Kidney tubule cell (primary cell): ENCODE data around the gene DNAJB2.

Source experiments
- DNase-seq: peaks from one replicate; pipeline ENCODE4 v3.0.0-alpha.2; 2018; ENCODE audit warnings: low spot score

The DNAJB2 gene

DNA sequence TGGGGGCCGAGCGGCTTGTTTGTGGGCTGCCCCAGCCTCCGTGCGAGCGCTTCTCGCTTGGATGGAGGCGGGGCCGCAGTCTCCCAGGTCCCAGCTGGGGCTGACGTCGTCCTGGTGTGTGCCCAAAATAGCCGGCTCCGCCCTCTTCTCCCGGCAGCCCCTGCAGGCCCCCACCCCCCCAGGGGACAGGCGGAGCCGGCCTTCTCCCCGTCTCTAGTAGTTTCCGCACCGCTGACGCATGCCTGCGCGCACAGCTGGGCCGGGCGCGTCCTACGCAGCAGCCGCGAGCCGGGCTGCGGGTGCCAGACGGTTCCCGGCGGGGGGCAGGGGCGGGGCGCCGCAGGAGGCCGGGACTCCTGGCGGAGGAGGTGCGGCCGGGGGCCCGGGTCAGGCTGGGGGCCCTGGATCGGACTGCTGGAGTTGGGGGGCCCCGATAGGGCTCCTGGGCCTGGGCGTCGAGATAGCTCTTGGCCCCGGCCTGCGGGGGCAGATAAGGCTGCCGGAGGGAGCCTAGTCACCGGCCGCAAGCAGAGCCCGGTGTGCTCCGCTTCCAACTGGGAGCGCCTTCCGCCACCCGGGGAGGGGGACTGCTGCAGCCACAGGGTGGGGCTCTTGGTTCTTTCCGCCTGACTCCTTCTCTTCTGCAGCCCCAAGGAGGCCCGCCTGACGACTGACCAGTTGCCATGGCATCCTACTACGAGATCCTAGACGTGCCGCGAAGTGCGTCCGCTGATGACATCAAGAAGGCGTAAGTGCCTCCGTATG, at the start of gene DNAJB2:
Gene DNAJB2, plus strand, starts transcription at position 216 of the 765 bp plus-strand sequence. Its CDS starts 468 bp downstream, at position 684.
- peak; percentile 100 for DNase-seq

DNA sequence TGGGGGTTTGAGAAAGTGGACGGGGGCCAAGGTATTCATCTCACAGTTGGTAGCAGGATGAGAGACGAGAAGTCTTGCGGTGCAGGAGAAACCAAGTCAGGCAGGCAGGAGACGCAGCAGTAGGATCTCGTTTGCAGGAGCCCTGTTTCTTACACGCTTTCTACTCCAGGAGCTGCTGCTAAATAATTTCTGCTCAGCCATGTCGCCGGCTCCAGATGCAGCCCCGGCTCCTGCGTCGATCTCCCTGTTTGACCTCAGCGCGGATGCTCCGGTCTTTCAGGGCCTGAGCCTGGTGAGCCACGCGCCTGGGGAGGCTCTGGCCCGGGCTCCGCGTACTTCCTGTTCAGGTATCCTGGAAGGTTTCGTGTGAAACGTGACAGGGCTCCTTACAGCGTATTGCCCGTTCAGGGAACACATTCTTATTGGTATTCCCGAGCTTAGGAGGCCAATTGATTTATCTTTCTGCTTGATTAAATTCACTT, 49.1 kb upstream of the DNAJB2 start:
- peak; percentile 84 for DNase-seq

DNA sequence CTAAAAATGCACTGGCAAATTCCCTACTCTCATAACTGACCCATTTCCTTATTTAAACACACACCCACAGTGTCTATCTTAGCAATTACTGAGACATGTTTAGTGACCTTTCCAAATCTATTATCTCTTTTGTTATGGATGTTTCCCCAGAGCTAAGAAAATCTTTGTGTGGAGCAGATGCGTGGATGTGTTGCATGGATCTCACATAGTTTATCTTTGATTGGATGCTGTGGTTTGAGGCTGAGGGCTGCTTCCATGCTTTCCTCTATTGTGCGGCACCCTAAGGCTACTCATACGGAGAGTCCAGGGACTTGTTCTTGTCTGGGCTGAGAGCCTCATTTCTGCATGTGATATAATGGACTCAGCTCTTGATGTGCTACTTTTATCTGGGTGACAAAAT, 44.8 kb upstream of the DNAJB2 start:
- no peak for DNase-seq

DNA sequence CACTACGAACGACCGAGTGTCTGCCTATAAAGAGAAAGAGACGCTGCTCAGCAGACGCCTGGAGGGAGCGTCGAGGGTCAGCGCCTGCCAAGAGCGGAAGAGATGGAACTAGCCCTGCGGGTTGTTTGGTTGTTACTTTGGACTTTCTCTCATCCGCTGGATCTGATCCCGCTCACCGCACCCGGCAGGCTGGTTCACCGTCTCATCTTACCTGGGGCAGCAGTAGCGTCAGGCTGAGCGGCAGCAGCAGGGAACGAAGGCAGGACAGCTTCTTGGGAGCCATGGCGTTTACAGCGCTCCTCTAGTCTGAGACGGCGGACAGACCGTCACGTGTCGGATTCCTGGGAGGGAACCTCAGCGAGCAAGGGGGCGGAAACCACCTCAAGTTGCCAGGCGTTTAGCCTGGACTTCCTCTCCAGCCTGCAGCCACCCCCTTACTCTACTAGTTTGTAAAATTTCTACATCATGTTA, 35.8 kb upstream of the DNAJB2 start:
- peak; percentile 61 for DNase-seq

DNA sequence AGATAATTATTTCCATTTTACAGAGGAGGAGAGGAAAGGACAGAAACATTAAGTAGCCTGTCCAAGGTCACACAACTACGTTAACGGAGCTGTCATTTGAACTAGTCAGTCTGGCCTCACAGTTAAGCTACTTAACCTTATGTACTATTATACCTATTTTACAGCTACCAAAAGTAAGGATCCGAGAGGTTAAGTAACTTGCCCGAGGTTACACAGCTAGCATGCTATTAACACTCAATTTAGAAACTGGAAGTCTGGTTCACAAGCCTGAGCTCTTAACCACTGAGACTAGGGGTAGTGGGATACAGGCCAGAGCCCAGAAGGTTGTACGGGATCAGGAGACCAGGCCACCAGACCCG, 34.4 kb upstream of the DNAJB2 start:
- no peak for DNase-seq

DNA sequence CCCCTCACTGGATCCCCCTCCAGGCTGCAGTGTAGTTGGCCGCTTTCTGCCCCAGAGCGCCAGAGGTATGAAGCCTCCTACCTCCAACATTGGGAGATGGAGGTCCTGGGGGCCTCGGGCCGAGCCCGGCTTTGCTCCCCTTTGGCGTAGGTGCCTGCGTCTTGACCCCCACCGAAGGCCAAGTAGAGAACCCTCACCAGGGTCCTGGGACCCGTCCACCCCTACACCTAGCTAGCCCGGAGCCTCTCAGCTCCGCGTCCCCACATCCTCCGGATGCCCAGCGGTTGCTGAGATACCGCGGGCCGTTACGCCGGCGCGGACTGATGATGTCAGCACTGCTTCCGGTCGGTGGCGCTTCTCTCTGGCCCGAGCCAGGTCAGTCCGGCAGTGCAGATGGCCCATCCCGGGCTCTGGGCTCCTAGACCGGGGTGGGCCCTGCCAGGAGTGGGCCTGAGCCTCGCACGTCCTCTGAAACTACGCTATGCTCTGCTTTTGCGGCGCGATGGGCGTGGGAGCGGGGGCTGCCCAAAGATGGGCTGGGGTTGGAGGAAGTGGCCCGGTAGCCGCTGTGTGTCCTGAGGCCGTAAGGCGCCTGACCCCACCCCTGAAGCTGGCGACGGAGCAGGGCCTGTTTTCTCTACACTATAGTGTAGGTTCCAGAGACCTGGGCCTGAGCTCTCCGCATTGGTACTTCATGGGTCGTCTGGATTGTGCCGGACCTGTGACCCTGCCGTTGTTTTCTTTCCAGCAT, 33.8 kb upstream of the DNAJB2 start, which contains the start of the genes GLB1L and STK16:
Gene GLB1L, minus strand, starts transcription at position 297 of the 751 bp plus-strand sequence. CDS start 1,871 bp downstream, outside the sequence.
Gene STK16, plus strand, starts transcription at position 332 of the 751 bp plus-strand sequence. CDS start 521 bp downstream, outside the sequence.
- peak; percentile 94 for DNase-seq

DNA sequence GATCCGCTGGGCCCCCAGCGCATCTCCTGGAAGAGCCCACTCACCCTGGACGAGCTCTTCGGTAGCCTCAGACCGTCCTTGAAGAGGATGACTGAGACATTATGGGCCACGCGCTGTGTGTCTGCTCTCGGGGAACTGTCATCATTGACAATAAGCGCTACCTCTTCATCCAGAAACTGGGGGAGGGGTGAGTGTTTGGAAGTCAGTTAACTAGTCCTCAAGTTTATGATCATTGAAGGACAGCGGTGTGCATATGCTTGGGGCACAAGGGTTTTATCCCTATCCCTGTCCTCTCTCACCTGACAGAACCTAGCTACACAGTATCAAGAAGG, 33.3 kb upstream of the DNAJB2 start:
- DNase-seq: peak; percentile 25

DNA sequence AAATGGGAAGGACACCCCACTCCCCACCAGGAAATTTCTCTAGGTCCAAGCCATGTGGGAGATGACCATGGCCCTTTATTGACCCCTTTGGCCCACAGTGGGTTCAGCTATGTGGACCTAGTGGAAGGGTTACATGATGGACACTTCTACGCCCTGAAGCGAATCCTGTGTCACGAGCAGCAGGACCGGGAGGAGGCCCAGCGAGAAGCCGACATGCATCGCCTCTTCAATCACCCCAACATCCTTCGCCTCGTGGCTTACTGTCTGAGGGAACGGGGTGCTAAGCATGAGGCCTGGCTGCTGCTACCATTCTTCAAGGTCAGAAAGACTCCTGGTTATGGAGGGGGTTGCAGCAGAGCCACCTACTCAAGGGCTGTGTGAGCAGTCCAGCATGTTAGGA, 32.6 kb upstream of the DNAJB2 start:
- no peak for DNase-seq

DNA sequence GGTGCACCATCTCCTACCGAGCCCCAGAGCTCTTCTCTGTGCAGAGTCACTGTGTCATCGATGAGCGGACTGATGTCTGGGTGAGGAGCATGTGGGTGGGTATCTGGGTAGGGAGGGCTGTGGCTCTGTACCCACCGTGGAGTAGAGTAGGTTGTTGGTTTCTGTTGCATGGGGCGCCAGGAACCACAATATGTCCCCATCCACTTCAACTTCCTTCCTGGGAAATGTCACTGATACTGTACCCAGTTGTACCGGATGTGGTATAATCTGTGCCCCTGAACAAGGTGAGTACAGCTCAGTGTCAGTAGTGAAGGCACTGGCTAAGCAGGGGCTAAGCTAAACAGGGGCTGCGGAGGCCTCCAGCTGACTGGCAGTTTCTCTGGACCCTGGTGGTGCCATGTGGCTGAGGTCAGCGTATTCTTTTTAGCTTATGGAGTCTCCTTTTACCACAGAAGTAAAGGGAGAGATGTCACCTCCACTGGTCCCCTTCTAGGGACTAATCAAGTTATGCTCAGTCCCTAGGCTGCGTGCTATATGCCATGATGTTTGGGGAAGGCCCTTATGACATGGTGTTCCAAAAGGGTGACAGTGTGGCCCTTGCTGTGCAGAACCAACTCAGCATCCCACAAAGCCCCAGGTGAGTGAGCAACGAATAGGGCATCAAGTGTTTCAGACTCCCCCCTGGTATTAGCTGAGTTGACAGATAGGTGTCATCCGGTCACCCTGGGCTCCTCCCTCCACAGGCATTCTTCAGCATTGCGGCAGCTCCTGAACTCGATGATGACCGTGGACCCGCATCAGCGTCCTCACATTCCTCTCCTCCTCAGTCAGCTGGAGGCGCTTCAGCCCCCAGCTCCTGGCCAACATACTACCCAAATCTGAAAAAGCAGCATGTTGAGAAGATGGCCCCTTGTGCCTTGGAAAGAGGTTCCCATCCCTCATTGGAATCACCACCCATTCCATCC, 31.2 kb upstream of the DNAJB2 start:
- DNase-seq: peak; percentile 30

DNA sequence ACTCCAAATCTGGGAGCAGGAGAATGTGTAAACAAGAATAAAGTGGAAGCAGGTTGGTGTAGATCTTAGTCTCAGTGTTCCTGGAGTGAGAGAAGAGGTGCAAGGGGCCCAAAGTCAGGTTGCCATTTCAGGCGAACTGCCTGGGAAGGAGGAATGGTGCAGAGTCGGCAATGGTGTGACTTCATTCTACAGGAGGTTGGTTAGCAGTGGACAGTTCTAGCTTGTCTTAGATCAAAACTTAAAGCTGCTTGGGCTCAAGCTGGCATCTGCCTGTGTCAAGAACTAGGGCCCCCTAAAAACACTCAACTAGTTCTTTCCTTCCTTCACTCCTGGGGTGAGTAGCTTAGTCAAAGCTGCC, 30.3 kb upstream of the DNAJB2 start:
- DNase-seq: no peak

DNA sequence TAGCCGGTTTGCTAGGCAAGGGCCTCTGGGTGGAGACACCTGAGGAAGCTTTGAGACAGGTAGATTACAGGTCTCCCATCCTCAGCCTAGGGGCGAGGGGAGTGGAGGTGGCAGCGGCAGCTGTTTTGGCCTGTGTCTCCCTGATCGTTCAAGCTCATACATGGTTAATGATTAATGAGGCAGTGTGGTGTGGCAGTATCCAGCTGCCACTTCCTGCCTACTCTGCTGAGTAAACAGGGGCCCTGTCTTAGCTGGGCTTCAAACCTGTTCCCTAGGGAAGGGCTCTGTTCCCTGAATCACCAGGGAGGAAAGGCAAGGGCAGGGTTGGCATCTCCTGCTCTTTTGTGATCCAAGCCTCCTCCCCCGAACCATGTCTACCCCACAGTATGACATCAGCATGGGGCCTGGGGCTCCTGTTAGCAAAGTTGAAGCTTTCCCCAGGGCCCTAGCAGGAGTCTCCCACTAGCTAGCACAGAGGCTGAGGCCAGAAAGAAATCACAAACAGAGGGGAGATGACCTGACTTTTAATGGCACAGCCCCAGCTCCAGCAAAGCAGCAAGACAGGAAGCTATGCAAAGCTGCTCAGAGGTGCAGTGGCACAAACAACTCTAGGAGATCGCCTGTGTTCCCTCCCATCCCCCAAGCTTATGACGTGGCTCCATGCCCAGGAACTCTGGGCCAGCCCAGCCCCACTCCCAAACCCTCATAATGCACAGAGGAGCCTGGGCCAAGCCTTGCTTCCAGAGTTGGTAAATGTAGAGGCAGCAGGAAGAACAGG, 29.8 kb upstream of the DNAJB2 start:
- peak; percentile 98 for DNase-seq

DNA sequence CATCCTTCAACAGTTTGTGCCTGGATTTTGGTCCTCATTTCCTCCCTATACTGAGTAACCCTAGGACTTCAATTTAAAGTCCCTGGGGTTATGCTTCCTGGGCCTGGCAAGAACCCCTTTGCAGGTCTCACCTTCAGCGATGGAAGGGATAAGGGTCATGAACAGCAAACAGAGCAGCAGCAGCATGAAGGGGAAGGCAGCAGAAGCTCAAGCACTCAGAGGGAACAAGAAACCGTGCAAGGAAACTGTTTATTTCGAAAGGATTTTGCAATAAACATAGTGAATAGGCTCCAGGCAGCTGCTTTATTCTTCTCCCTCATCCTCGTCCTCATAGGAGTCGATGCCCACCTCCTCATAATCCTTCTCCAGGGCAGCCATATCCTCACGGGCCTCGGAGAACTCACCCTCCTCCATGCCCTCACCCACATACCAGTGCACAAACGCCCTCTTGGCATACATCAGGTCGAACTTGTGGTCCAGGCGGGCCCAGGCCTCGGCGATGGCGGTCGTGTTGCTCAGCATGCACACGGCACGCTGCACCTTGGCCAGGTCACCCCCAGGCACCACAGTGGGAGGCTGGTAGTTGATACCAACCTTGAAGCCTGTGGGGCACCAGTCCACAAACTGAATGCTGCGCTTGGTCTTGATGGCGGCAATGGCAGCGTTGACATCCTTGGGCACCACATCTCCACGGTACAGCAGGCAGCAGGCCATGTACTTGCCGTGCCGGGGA, 29.0 kb upstream of the DNAJB2 start:
- DNase-seq: no peak

DNA sequence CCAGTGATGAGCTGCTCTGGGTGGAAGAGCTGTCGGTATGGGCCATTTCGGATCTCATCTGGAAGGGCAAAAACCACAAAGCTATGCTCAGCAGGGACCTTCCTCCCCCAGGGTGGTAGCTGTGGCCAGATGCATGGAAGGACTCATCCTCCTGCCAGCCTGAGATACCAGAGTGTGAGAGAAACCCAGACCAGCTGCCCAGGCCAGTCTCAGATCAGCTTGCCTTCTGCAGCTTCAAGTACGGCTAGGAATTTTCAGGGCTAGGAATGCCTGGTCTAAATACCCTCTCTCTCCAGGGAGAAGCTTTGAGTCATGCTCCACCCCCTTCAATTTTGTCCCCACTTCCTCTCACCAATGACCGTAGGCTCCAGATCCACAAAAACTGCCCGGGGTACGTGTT, 27.5 kb upstream of the DNAJB2 start:
- peak; percentile 35 for DNase-seq

DNA sequence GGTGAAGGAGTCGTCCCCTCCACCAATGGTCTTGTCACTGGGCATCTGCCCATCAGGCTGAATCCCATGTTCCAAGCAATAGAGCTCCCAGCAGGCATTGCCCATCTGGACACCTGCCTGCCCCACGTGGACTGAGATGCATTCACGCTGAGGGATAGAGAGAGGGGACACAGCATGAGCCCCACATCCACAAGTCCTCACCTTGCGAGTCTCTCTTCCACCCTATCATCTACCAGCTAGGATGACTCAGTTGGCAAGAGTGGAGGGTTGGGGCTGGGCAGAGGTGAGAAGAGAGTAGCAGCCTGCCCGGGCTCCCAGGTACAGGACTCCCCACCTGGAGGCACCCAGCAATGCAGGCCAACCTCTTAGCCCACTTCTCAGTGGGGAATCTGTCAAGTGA, 27.1 kb upstream of the DNAJB2 start:
- DNase-seq: peak; percentile 71

DNA sequence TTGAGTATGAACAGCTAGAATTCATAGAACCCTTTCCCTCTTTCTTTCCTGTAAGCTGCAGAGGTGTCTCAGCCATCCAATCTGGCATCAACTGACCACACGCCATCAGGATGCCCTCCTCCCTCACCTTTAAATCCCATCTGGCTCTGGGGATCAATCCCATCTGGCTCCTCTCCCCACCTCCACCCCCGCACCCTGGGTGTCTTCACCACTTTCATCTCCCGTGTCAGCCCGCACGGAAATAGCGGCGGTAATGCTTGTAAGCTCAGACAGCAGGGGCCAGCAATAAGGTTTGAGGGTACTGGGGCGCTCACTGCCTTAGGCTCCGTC, 26.6 kb upstream of the DNAJB2 start:
- no peak for DNase-seq

DNA sequence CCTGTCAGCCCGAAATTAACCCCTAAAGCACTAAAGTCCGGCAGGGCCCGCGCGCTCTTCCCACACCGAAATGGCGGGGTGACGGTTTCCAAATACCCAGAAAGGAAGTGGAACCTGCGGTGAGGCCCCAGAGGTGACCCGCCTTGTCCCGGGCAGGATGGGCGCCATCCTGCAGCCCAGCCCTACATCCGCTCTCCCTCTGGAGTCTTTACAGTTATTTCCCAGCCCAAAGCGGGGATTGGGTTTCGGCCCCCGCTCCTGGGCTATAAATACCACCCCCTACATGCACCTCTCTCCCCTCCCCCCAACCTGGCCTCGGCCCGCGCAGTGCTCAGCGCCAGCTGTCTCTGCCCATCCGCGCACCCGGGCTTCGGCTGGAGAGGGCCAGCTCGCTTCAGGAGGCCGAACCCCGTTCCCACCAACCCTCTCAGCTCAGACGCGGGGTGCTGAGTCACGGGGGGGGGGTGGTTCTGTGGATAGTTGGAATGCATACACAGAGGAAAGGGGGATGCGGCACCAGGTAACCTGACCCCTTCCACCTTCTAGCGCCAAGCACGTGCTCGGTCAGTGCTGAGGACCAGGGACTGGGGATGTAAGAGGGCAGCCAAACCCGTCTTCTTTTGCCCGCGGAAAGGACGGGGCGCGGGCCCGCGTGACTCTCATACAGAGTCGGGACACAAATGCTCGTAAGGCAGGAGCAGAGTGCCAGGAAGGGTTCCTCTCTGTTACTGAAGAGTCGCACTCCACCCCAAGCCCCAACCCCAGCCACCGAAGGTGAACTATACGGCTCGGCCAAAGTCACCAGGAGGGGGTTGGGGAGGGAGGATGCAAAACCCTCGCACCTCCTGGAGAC, 26.0 kb upstream of the DNAJB2 start, which contains the start of gene TUBA4B:
Gene TUBA4B, plus strand, starts transcription at position 344 of the 853 bp plus-strand sequence. Its CDS starts 165 bp downstream, at position 509.
- peak; percentile 73 for DNase-seq

DNA sequence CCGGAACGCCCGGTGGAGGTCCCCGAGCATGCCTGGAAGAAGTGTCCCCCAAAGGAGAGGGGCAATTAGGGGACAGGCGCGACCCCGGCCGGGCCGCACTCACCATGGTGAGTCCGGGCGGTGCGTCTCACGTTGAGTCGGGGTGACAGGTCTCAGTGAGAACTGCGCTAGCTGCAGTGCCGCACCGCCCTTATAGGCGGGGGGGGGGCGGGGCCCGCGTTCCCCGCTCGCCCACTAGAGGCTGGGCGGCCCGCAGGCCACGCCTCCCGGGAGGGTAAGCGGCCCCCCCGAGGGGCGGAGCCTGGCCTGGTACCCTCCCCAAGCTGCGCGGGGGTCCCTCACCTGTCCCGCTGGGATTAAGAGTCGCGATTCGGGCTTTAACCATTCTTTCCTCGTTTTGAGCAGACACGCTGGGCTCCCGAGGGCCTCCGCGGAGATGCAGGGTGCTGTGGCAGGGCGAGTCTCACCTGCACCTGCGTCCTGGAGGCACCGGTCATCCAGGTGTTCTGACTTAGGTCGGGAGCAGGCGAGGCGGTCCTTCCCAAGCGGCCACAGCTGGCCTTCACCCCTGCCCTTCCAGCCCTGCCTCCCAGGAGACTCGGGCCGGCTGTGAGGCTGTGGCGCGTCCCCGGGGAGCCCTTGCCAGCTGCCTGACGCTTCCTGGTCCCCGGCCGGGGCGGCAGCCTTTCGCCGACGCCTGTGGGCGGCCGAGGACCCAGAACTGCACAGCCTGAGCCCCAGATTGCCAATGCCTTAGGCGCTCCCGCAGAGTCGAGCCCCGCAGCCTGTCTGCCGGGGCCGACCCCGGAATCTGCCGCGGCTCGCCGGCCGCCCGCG, 25.2 kb upstream of the DNAJB2 start, which contains the start of gene TUBA4A:
Gene TUBA4A, minus strand, starts transcription at position 166 of the 837 bp plus-strand sequence. Its CDS starts 60 bp downstream, at position 106.
- DNase-seq: peak; percentile 85

DNA sequence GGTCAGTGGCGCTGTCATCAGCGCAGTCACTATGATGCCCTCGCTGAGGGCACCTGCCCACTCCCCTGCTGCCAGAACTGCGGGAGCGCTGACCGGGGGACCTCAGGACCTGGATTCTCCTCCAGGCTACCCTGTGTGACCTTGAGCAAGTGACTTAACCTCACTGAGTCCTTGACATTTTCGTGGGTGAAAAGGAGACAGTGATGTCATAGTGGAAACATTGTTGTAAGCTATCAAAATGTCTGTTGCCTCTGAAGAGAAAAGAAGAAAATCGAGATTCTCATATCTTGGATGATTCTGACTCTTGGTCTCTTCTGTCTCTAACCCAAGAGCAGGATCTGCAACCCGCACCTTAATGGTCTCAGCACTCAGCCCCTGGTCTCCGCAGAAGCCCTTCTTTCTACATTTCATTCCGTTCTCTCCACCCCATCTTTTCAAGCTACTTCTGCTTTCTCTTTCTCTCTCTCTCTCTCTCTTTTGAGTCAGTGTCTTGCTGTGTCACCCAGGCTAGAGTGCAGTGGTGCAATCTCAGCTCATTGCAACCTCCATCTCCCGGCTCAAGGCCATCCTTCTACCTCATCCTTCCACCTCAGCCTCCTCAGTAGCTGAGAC, 24.5 kb upstream of the DNAJB2 start:
- DNase-seq: peak; percentile 16
